ENCODE data around the gene CLINT1. TPM values are rescaled to one million over a fixed set of nuclear protein-coding genes. Genes with fewer than 3 reads are reported as not detected.

The CLINT1 gene
- total and polyA plus RNA-seq, 2 of the 13 experiments (the other 11 are each of a cell fraction or from before 2014, with no cell fraction given): 64.0 to 104 TPM

GRCh38 chr5:157756122-157756521 lies 102.8 kb downstream of the CLINT1 start (continued):
- no peak for TF ChIP-seq ZNF670 (CRISPR knock-in tag; IDR thresholded peaks at IDR 0.05; ENCODE audit: borderline replicate concordance)
- TF ChIP-seq RXRA (CRISPR knock-in tag; IDR thresholded peaks at IDR 0.05): no peak

GRCh38 chr5:157750320-157750719 lies 108.6 kb downstream of the CLINT1 start:
- ChIA-PET POLR2A (no interaction called here), CTCF (ENCODE audit: low intra/inter-chr PET ratio, low total read pairs) (no interaction called here)
- FAIRE-seq: no peak
- Histone ChIP-seq H3K9me3 (ENCODE audit: low read length) (no peaks in the 10 kb centered on the region), H3K79me2 (ENCODE audit: insufficient read depth, low read length) (no peaks in the 10 kb centered on the region), H3K36me3 (replicated peaks in 1 of 2; ENCODE audit: control insufficient read depth in 1 of 2, insufficient read depth in 2 of 2, low read length in 2 of 2) (peaks cover 4 to 17% of the 10 kb centered on the region in 2 experiments; a peak in 4 of 5 replicates), H3K27me3 (ENCODE audit: control insufficient read depth in 1 of 2, insufficient read depth in 2 of 2, low read length in 2 of 2) (no peaks in the 10 kb centered on the region), H3K4me1 (ENCODE audit: insufficient read depth, low read length) (peaks cover 20% of the 10 kb centered on the region), H2AFZ (ENCODE audit: low read length) (no peak overlapping the region), H3K9ac (ENCODE audit: insufficient read depth, low read depth, low read length) (no peak overlapping the region), H4K20me1 (ENCODE audit: insufficient read depth, low read length) (no peaks in the 10 kb centered on the region), H3K27ac (ENCODE audit: extremely low read length, insufficient read depth, low read length) (no peak overlapping the region), H3K4me3 (replicated peaks in 1 of 3; ENCODE audit: insufficient read depth in 1 of 3, low read depth in 2 of 3, low read length in 3 of 3) (no peak overlapping the region), H3K4me2 (ENCODE audit: low read depth, low read length) (no peak overlapping the region)
- intact Hi-C loops (cut with micrococcal nuclease; ENCODE audit: unreplicated experiment) (no loop called here), in situ Hi-C loops (cut with HindIII; ENCODE audit: extremely low pct_ligation_motif_present, low pct_unique_long_range_greater_than_20kb) (no loop called here)
- no TSS peak for BruUV-seq (replicated peaks)
- no peak for DNase-seq (ENCODE audit: low spot score)
- TF ChIP-seq ZBTB3 (CRISPR knock-in tag; IDR thresholded peaks at IDR 0.05; ENCODE audit: borderline replicate concordance, low read depth): no peak
- TF ChIP-seq HNF4A (CRISPR knock-in tag; IDR thresholded peaks at IDR 0.05): 0 out of 2 replicates have a peak, but pooled peaks have one; percentile 18
- peak; percentile 51; the same call in 2 of the 3 replicates for ATAC-seq
- WGBS (ENCODE audit: low lambda C conversion rate): 97% methylated on average over 1 of the region's 1 CpG

GRCh38 chr5:157749462-157749799 lies 109.5 kb downstream of the CLINT1 start:
- no peak for DNase-seq (ENCODE audit: low spot score)
- H3K36me3 ChIP-seq (replicated peaks in 1 of 2; ENCODE audit: control insufficient read depth in 1 of 2, insufficient read depth in 2 of 2, low read length in 2 of 2): peaks cover 3 to 10% of the 10 kb centered on the region in 2 experiments; a peak in 3 of 5 replicates
- H3K4me2 ChIP-seq (ENCODE audit: low read depth, low read length): no peak overlapping the region
- H3K9ac ChIP-seq (ENCODE audit: insufficient read depth, low read depth, low read length): no peak overlapping the region
- 89% methylated on average over 11 of the region's 11 CpGs for WGBS (ENCODE audit: low lambda C conversion rate)
- in situ Hi-C loops (cut with HindIII; ENCODE audit: extremely low pct_ligation_motif_present, low pct_unique_long_range_greater_than_20kb): loop anchor here (25.0 kb wide), 1 partner anchor 412 kb away; a partner anchor contains a TSS
- no peak for ATAC-seq
- H3K79me2 ChIP-seq (ENCODE audit: insufficient read depth, low read length): peaks cover 5% of the 10 kb centered on the region
- H2AFZ ChIP-seq (ENCODE audit: low read length): no peak overlapping the region
- no peak for FAIRE-seq
- POLR2A ChIA-PET: no interaction called here
- H3K27me3 ChIP-seq (ENCODE audit: control insufficient read depth in 1 of 2, insufficient read depth in 2 of 2, low read length in 2 of 2): no peaks in the 10 kb centered on the region; a peak in 1 of 5 replicates
- CTCF ChIA-PET (ENCODE audit: low intra/inter-chr PET ratio, low total read pairs): no interaction called here
- BruUV-seq (replicated peaks): no TSS peak
- H3K4me3 ChIP-seq (replicated peaks in 1 of 3; ENCODE audit: insufficient read depth in 1 of 3, low read depth in 2 of 3, low read length in 3 of 3): no peak overlapping the region
- H4K20me1 ChIP-seq (ENCODE audit: insufficient read depth, low read length): no peaks in the 10 kb centered on the region
- H3K4me1 ChIP-seq (ENCODE audit: insufficient read depth, low read length): peaks cover 29% of the 10 kb centered on the region
- H3K9me3 ChIP-seq (ENCODE audit: low read length): no peaks in the 10 kb centered on the region
- H3K27ac ChIP-seq (ENCODE audit: extremely low read length, insufficient read depth, low read length): no peak overlapping the region
- intact Hi-C loops (cut with micrococcal nuclease; ENCODE audit: unreplicated experiment): no loop called here
- TF ChIP-seq, protein P1, sequence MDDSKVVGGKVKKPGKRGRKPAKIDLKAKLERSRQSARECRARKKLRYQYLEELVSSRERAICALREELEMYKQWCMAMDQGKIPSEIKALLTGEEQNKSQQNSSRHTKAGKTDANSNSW (CRISPR knock-in tag; IDR thresholded peaks at IDR 0.05; ENCODE audit: borderline replicate concordance): no peak
- TF ChIP-seq THRA (CRISPR knock-in tag; IDR thresholded peaks at IDR 0.05; ENCODE audit: borderline replicate concordance): no peak
- no peak for TF ChIP-seq IRF1 (CRISPR knock-in tag; IDR thresholded peaks at IDR 0.05; ENCODE audit: low read depth)
- no peak for TF ChIP-seq ZNF580 (CRISPR knock-in tag; IDR thresholded peaks at IDR 0.05; ENCODE audit: borderline replicate concordance, low read depth)
- TF ChIP-seq ATF7 (IDR thresholded peaks at IDR 0.05): no peak
- no peak for TF ChIP-seq ATF7 (CRISPR knock-in tag; IDR thresholded peaks at IDR 0.05)
- TF ChIP-seq, protein P2, sequence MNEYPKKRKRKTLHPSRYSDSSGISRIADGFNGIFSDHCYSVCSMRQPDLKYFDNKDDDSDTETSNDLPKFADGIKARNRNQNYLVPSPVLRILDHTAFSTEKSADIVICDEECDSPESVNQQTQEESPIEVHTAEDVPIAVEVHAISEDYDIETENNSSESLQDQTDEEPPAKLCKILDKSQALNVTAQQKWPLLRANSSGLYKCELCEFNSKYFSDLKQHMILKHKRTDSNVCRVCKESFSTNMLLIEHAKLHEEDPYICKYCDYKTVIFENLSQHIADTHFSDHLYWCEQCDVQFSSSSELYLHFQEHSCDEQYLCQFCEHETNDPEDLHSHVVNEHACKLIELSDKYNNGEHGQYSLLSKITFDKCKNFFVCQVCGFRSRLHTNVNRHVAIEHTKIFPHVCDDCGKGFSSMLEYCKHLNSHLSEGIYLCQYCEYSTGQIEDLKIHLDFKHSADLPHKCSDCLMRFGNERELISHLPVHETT (CRISPR knock-in tag; conservative IDR thresholded peaks at IDR 0.05): no peak
- no peak for TF ChIP-seq GTF2F1 (IDR thresholded peaks at IDR 0.05; ENCODE audit: low read length)
- TF ChIP-seq U2AF1 (optimal IDR thresholded peaks at IDR 0.05; ENCODE audit: low read depth, low read length): no peak
- TF ChIP-seq ATAD3A (CRISPR knock-in tag; IDR thresholded peaks at IDR 0.05): no peak

Measured in HepG2 (cell line).